NCI-H526 (cell line): ENCODE results near the gene PGC.
A peak's percentile ranks its signal among the peaks of the same experiment; 100 is the strongest.

Source experiments
- DNase-seq, 2 experiments: peaks; one replicate each; lab custom pipeline; 2025; lab: John Stamatoyannopoulos, UW

The PGC gene

GRCh38 chr6:41747256-41748101, at the start of gene PGC:
PGC (minus strand) TSS chr6:41747397; CDS start chr6:41747334, 63 bp downstream.
- DNase-seq, result no peak

GRCh38 chr6:41796474-41796873, 49.3 kb upstream of the PGC start:
- no peak for DNase-seq

- no peak for DNase-seq
These were observed 44.8 kb upstream of the PGC start for GRCh38 chr6:41791984-41792383.

GRCh38 chr6:41791305-41791704, 44.1 kb upstream of the PGC start:
- DNase-seq, result no peak

GRCh38 chr6:41790045-41790444, 42.8 kb upstream of the PGC start:
- no peak for DNase-seq

- DNase-seq, result no peak
These were observed 42.2 kb upstream of the PGC start for GRCh38 chr6:41789390-41789724.

GRCh38 chr6:41787219-41787917, 40.2 kb upstream of the PGC start, which contains the start of gene TOMM6:
TOMM6 (plus strand) TSS chr6:41787694; CDS start chr6:41787698, 4 bp downstream.
- peak; percentile 82 to 96 for DNase-seq

- peak; percentile 49 to 89 for DNase-seq
These were observed 39.4 kb upstream of the PGC start for GRCh38 chr6:41786451-41787218.

- peak in 1 of 2 experiments; percentile 67 for DNase-seq
These were observed 38.7 kb upstream of the PGC start for GRCh38 chr6:41785689-41786450.

GRCh38 chr6:41785254-41785653, 38.1 kb upstream of the PGC start:
- no peak for DNase-seq

- no peak for DNase-seq
These were observed 37.5 kb upstream of the PGC start for GRCh38 chr6:41784581-41785171.

GRCh38 chr6:41783106-41783780, 36.0 kb upstream of the PGC start:
- no peak for DNase-seq

- DNase-seq, result no peak
These were observed 34.2 kb upstream of the PGC start for GRCh38 chr6:41781366-41781730.

GRCh38 chr6:41780551-41781365, 33.6 kb upstream of the PGC start, which contains the start of gene PRICKLE4:
PRICKLE4 (plus strand) TSS chr6:41780782; CDS start chr6:41783474, 2,692 bp downstream.
- DNase-seq, result peak in 1 of 2 experiments; percentile 25

GRCh38 chr6:41779788-41780550, 32.8 kb upstream of the PGC start, which contains the start of gene FRS3:
FRS3 (minus strand) TSS chr6:41779900; CDS start chr6:41776987, 2,913 bp downstream.
- DNase-seq, result peak; percentile 76 to 96

GRCh38 chr6:41779336-41779735, 32.1 kb upstream of the PGC start:
- no peak for DNase-seq

- DNase-seq, result no peak
These were observed 31.7 kb upstream of the PGC start for GRCh38 chr6:41778895-41779294.

GRCh38 chr6:41777551-41778285, 30.5 kb upstream of the PGC start:
- DNase-seq, result no peak
